GM21723 (cell line): ENCODE measurements around the gene TMEM242.
"Not testable (repeated sequence)": the region's sequence is repeated elsewhere in the genome, so short reads cannot be mapped to it uniquely, and the experiment has no call there.

Experiments
- ATAC-seq: cut with Tn5 transposase; IDR thresholded peaks from one replicate; pipeline ENCODE4 v1.9.1; 2021; ENCODE audit warnings: mild to moderate bottlenecking, moderate library complexity; ENCODE audit not compliant: unreplicated experiment

Gene TMEM242

DNA sequence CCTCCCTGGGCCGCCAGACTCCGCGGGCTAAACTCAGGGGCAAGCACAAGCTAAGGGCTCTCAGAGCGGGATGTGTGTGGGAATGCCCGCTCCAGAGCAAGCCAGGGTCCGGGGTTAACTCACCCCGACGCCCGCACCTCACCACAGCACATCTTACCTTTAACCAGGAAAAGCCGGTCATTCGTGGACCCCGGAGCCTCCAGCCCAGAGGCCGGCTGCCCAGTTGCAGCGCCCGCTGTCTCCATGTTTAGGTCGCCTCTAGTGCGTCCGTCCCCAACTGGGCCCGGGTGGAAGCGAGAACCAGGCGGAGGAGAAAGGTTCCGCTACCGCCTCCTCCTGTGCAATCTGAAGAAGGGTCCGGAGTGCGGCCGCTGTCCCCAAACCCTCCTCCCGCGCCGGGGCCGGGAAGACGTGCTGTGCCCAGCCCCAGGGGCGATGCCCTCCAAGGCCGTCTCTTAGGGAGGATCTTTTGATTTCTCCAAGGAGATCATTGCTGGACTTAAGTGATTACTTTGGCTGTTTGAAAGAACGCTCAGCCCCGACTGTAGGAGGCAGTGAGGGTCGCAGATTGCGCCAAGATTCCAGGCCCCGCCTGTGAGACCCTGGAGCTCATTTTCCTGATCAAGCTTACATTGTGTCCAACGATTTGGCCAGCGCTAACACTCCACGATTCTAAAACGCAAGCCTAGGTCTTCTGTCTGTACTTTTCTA lies at the start of gene TMEM242:
TMEM242 (minus strand) TSS at position 265 of the 711 bp plus-strand sequence; CDS start at position 245, 20 bp downstream.
- ATAC-seq: peak; percentile 91

DNA sequence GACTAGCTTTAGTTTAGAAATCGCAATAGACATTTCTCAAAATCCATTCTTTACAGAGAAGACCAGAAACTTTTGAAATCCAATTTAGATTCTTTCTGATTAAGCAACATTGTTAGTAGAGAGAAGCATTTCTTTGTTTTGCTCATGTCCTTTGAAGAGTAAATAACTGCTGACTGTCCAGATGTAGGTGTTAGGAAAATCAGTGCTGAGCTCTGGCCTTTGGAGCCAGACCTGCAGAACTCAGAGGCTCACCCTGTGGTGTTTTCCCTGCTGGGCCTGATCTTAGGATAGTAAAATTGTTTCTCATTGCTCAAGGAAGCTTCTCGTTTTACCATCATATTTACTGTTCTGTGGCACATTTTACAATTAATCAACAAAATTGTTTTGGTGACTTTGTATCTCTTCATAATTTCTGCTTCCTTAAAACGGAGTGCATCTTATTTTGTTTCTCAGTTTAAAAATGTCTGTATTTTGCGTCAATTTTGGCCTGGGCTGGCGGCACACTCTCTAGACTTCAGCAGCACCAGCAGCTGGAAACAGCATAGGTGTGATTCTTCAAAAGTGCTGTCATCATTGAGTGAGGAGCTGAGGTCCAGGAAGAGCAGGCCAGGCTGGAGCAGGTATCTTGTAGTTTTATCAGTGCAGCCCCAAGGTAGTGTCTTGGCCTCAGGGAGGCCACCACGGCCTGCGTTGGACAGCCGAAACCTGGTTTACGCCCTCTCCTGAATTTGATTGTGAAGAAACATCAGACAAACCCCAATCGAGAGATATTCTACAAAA lies 49.4 kb upstream of the TMEM242 start:
- ATAC-seq: no peak

DNA sequence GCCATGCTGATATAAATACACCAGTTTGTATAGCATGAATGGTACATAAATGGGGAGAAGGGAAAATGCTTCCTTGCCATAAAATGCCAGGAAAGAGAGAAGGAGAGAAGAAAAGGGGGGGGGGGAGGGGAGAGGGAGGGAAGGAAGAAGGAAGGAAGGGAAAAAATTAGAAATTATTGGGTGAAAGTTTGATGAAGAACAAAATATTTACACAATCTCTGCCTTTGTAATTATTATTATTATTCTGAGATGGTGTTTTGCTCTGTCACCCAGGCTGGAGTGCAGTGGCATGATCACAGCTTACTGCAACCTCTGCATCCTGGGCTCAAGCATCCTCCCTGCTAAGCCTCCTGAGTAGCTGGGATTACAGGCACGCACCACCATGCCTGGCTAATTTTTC lies 47.4 kb upstream of the TMEM242 start:
- no peak for ATAC-seq

DNA sequence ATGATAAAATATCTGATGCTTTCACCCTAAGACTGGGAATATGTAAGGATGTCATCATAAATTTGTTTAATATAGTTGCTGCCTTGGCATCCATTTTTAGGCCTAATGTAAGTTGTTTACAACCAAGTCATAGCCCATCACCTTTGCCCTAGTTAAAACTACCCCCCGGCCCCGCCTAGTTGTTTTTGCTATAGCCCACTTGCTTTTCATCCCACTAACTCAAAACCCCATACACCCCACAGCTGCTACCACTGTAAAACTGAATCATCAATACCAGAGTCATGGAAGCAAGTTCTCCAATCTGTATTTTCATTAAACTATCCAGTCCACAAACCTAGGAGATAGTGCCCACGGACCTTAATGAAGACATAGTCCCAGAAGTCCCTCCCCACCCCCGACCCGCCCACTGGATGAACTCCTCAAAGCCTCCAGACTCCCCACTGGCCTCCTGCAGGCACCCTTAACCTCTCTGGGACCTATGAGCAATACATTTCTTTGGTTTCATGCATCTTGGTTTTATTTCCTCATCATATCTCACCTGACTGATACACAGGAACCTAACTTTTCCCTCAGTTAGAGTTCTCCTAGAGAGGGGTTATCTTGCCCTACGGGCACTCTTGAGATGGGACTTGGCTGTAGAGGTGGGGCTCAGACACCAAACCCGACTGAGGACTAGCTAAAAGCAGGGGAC lies 45.2 kb upstream of the TMEM242 start:
- no peak for ATAC-seq

DNA sequence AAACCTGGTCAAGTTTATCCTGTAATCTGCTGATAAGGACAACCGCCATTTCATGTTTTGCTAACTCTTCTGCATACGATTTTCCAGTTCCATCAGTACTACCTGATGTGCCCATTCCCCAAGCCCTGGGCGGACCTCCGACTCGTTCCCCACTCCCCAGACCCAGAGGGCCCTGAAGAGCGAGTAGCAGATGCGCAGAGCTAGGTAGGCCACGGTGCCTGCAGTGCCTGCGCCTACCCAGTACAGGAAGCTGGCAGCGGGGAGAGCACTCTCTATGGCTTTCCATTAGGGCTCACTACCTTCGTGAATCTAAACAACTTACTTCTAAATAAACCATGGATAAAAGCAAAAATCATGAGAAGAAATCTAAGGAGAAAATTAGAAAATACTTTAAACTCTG lies 43.3 kb upstream of the TMEM242 start:
- no peak for ATAC-seq

DNA sequence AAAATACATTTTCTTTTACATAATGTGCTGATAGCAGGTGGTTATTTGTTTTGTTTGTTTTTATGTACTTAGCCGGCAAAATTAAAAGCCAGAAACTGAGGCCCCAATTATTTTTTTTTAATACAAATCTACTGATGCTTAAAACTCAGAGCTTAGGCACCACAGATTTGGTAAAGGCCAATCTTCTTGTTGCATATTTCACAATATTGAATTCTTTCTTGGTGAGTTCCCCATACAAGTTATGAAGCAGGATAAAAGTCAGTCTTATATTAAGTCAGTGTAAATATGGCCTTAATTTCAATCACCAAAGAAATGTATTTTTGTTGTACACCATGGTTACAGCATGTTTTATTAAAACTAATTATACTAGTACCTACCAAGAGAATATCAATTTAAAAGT lies 41.4 kb upstream of the TMEM242 start:
- no peak for ATAC-seq

- no peak for ATAC-seq
These were observed 38.6 kb upstream of the TMEM242 start for GRCh38 chr6:157361886-157362285.

GRCh38 chr6:157358287-157358686 lies 35.0 kb upstream of the TMEM242 start:
- no peak for ATAC-seq

DNA sequence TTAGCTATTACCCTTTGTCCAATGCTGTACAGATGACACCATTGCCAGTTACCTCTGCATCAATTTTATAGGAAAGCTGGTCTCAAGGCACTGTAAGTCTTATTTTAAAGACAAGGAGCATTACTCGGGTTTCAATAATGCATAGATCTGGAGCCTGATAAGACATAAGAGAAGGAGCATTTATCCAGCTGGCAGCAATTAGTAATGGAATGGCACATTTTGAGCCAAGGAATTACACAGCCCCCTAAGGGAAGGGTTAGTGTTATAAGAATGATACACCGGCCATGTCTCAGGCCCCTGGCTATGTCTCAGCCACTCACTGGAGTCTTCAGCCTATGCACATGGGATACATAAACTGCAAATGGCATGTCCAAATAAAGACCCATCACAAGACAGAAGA lies 23.1 kb upstream of the TMEM242 start:
- ATAC-seq: no peak

GRCh38 chr6:157343732-157344131 lies 20.4 kb upstream of the TMEM242 start:
- ATAC-seq: no peak

- no peak for ATAC-seq
These were observed 16.1 kb upstream of the TMEM242 start for GRCh38 chr6:157339432-157339831.

GRCh38 chr6:157337751-157338150 lies 14.4 kb upstream of the TMEM242 start:
- ATAC-seq: no peak

DNA sequence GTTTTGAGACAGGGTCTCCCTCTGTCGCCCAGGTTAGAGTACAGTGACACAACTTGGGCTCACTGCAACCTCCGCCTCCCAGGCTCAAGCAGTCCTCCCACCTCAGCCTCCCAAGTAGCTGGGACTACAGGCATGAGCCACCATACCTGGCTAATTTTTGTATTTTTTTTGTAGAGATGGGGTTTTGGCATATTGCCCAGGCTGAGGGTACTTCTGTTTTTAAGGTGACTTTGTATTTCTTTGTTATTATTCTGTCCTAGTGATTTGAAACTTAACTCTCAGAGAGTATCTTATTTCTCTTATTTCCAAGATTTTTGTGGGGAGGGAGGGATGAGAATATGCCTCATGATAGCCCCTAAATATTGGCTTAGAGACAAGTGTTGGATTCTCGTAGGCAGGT lies 14.0 kb upstream of the TMEM242 start:
- ATAC-seq: not testable (repeated sequence)

GRCh38 chr6:157335829-157336228 lies 12.5 kb upstream of the TMEM242 start:
- ATAC-seq: no peak

GRCh38 chr6:157333956-157334355 lies 10.6 kb upstream of the TMEM242 start:
- ATAC-seq: no peak

GRCh38 chr6:157333537-157333936 lies 10.2 kb upstream of the TMEM242 start:
- ATAC-seq: no peak

DNA sequence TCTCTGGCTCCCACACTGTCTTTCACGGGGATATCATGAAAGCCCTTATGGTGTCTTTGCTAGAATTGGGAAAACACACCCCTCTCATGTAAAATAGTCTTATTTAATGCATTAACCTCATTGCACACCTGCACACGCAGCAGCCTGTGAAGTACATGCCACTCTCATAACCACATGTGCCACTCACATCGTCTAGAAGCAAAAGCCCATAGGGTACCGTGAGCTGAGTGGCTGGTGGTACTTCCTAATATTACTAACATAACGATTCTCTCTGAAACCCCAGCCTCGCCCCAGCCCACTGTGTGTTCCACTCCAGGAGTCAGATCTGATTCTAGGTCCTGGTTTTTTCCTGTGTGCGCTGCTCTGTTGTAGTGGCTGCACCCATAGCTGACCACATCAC lies 9.5 kb upstream of the TMEM242 start:
- ATAC-seq: no peak

- ATAC-seq: no peak
These were observed 7.5 kb upstream of the TMEM242 start for GRCh38 chr6:157330831-157331230.

DNA sequence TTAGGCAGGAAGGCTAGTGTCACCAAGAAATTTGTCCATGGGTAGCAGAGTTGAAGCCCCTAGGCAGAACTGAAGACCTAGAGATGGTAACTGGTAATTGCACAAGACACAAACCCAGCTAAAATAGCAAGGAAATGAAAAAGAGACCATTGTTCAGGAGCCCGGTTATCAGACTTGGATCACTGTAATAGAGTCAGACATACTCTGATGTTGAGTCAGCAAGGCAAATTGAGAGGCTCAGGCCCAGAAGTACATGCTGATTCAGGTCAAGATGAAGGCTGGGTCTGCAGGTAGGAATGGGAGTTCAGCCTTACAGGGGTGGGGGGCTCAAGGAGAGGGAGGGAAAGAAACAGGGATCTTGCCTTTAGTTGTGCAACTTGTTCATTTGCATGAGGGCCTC lies 6.5 kb upstream of the TMEM242 start:
- no peak for ATAC-seq

GRCh38 chr6:157328108-157328692 lies 4.9 kb upstream of the TMEM242 start:
- no peak for ATAC-seq

DNA sequence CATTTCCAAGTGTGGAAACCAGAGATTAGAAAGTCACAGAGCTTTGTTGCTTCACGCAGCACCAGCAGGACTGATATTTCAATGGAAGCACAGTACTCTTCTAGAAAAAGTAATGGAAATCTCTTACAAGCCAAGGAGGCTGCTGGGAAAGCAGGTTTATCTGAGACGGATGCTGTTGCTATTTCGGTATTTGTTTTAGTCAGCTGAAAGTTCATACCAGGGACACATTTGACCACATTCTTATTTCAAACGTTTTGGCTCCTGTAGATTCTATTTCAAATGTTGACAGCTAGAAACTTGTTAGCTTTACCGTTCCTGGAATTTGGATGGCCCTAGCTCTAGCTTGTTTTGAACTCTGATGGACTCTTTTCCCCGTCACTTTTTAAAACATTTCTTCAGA lies 3.7 kb upstream of the TMEM242 start:
- ATAC-seq: no peak
